ENCODE data around the gene C6orf118.

C6orf118 gene

DNA sequence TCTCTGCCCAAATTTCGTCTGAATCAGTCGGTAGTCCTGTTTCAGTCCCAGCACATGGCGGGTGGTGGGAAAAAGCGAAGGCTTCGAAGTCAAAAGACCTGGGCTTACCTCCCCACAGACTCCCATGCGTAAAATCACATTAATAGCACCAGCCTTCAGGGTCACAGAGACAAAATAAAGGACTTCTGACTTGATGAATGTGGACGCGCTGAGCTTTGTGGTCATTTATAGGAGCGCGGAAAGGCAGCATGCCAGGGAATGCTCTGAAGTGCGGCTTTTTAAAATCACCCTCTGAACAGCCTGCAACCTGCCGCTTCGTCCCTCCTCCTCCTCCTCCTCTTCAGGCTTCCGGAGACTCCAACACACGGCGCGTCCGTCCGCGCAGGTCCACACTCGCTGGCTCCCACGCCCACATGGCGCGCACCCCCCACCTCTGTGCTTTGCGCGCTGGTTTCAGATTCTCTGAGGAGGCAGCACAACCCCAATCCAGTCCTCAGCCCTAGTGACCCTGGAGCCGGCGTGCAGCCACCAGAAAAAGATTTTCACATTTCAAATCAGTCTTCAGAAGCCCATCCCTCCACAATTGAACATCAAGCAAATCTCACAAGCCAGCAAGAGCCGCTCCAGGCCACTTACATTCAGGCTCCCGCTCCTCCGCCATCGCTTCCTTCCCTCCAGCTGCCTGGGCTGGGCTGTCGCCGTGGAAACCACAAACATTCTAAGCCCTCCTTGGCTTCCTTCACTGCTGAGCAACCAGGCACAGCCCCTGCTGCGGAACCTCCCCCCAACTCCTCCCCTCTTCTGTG is at the start of gene C6orf118:
TSS of gene C6orf118 (minus strand) at position 680 of the 806 bp plus-strand sequence. CDS start at position 661, 19 bp downstream.
- no peak for DNase-seq

DNA sequence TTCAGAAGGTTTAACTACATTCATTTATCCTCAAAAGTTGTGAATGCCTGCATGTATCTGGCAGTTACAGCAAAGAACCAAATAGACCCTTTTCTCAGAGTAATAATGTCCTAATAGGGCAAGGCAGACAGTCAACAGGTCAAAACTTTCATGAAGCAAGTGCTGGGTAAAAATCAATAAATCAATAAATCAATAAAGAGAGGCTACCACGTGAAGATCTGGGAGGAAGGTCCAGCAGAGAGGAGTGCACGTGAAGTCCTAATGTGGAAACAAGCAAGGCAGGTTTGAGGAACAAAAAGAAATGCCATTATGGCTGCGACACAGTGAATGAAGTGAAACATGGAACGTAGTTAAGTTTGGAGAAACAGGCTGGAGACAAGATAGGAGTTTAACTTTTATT is 36.3 kb upstream of the C6orf118 start:
- DNase-seq = no peak

DNA sequence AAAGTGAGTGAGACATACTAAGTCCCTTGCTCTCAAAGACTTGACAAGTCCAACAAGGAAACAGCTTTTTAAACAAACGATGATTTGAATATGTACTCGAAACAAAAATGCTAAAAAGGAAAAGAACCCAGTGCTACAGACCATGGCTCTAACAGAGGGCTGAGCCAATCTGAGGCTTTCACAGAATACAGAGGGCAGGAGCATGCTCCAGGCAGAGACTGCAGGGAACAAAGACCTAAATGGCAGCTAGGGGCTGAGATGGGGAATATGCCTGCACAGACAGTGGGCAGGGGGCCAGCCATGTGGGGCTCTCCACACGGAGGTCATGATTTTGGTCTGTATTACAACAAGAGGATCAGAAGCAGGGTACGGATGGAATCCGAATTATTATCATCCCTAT is 31.1 kb upstream of the C6orf118 start:
- DNase-seq = no peak

DNA sequence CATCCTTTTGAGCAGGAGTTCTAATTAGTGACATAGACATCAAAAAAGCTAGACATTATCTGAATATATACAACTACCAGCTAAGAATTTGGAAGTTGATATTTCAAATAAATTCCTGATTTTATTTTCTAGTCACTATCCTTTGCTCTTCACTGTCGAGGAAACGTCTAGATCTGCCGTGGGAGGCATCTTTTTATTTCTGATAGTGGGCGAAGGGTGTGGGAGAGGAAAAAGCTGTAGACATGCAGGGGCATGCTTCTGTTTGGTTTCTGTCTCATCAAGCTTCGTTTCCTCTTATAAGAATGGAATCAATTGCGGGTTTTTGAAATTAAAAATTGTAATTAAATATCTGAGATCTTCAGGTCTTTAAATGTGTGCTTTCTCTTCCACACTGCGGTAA is 16.2 kb upstream of the C6orf118 start:
- DNase-seq = no peak

DNA sequence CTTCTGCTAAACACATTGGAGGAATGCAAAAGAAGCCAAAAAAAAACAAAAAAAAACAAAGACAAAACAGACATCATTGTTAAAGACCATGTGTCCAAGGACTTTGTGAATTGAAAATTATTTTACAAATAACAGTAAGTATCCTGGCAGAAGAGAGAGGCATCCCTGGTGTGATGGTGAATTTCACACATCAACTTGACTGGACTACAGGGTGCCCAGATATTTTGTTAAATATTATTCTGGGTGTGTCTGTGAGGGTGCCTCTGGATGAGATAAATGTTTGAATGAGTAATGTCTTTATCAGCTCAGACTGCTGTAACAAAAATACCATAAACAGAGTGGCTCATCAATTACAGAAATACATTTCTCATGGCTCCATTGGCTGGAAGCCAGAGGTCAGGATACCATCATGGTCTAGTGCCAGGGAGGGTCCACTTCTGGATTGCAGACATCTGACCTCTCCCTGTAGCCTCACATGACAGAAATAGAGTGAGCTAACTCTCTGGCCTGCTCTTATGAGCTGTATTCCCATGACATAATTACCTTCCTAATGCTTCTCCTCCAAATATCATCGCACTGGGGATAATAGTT is 12.2 kb upstream of the C6orf118 start:
- no peak for DNase-seq

DNA sequence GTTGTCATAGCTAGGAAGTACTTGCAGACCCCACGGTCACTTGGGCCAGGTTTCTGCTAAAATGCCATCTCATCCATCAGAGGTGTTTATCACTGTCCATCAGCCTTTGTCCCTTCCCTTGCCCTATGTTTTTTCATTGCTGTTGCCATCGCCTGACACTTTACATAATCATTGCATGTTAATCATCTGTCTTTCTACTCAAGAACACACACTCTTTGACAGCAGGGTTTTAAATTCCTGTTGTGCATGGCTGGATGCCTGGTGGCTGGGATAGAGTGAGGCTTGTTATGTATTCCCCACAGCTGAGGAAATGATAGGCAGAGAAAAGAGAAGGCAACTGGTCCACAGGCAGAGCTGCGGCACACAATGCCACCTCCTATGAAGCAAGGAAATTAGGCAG is 11.7 kb upstream of the C6orf118 start:
- no peak for DNase-seq

DNA sequence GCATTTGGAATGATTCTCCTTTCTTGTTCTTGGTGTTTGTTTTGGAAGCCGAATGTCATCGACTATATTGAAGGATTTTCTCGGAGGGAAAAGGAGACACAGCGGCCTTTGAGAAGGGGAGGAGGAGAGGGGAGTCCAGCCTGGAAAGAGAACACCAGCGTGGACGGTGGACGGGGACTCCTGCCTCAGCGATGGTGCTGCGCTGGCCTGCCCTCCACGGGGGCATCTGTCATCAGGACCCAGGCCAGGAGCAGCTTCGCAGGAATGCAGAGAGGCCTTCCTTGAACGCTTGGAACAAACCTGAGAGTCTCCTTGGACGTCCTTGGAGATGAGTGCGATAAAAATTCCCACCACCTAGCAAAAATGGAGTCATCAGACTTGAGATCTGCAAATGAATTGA is 8.3 kb upstream of the C6orf118 start:
- no peak for DNase-seq

DNA sequence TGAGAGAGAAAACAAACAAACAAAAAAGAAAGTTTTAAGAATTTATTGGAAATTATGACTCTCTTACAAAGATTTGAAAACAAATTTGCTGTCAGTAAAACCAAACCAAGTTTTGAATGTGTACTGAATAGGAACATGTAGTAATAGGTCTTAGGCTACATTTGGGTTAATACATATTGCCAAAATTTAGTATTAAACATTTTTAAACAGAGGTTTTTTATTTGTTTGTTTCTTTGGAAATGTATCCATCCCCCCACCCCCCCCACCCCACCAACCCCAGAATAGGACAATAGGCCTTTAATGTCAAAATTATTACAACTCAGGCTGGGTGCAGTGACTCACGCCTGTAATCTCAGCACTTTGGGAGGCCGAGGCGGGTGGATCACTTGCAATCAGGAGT is 2.5 kb downstream of the C6orf118 start:
- no peak for DNase-seq

DNA sequence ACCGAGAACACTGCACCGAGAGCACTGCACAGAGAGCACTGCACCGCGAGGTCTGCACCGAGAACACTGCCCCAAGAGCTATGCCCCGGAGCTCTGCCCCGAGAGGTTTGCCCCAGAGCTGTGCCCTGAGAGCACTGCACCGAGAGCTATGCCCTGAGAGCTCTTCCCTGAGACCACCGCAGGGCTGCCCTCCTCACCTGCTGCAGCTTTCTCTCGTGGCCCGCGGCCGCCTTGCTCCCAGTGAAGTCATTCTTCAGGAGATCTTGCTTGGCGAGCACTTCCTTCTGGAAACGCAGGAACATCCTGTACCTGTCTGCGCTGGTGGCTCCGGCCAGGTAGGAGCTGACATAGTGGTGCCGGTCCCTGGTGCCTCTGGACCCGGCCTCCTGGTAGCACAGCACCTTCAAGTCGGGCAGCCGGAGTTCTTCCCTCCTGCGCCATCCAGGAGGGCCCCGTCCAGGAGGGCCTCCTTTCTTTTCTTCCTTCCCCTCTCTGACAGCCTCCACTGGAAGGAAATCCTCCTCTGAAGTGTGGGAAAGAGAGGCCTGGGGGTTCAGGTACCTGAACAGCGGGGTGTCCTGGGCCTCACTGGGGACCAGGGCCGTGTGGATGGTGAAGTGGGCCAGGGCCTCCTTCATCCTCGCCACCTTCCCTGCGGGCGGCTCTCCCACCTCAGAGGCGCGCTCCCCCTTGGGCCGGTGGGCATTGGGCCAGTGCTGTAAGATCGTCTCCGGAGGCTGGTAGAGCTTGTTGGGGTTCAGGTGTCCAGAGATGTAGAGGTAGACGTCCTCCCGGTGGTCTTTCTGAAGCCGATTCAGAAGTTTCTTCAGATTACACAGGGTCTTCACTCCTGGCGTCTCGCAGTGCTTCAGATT is 7.8 kb downstream of the C6orf118 start:
- no peak for DNase-seq

DNA sequence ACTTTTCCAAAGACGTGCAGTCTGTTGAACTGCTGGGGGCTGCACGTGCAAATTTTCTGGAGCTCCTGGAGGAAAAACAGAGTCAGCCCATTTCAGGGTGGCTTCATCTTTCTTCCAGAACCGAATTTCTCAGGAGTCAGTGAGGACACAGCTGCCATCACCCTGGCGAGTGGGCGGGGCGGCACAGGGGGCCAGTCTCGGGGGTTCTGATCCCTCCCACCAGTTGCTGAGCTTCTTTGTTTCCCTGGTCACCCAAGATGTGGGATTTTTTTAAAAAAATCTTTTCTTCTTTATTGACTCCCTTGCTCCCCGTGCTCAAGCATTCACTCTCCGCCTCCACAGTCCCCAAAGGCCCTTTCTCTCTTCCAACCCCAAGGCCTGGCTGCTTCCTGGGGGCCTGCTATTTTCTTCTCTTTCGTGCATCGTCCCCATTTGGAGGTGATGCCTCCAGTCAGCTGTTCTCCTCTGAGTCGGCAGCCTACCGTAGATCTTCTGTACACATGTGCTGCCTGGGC is 8.9 kb downstream of the C6orf118 start:
- no peak for DNase-seq

DNA sequence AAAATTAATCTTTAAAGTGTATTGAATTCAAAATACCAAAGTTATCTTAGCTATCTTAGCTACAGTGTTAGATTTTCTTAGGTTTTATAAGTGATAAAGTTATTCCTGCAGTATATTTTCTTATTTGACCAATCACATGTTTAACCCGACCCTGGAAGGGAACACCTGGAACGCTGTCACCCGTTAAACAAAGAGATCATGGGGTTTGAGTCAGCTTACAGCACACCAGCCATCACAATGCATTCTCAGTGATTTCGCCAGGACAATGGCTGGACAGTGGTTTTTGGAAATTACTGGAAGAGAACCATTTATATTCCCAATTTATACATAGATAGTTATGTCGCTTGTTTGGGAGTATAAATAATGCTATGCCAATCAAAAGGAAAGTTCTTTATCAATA is 10.5 kb downstream of the C6orf118 start:
- DNase-seq = no peak

DNA sequence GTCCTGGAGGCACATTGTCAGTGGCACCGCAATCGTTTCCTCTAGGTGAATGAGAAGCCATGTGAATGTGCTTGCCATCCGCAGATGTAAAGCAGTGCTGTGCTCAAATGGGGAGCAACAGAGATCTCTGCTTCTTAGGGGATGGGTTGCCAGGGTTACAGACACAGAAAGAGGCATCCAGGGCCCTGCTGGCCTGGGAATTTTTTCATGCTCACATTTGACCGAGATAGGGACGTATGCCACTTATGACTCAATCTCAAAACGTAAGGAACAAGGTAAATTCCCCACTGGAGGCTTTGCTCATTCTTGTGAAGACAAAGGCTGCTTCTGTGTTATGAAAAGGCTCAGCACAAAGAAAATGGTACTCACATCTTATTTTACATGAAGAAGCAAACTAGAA is 11.0 kb downstream of the C6orf118 start:
- DNase-seq = no peak

DNA sequence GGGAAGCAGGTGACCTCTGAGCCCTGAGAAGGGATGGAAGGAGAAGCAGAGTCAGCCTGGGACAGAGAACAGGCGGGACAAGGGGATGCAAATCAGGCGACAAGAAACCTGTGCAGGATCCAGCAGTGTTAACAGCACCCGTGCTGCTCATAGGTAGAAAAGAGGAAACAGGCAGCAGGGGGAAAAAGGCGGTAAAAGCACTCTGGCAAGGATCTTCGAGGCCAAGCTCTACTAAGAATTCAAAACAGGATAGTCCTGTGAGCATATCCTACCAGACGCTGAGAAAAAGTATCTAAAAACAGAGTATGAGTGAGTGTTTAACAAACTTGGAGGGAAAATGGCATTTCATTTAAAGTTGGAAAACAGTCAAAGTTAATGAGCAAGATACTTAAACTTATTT is 16.7 kb downstream of the C6orf118 start:
- DNase-seq = no peak

DNA sequence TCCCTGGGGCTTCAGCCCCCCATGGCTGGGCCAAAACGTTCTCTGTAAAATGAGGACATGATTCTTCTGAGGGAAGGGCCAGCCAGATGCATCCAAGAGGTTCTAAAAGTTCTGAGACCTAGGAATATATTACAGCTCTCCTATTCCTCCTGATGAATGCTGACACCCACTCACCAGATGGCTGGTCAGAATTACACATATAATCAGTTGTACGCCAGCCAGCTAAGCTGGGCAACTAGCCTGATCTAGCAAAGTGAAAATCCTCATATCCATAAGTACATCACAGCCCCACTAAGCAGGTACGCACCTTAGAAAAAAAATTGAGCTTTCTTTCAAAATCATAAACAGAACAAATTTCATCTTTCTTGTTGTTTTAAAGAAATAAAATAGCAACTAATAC is 34.8 kb downstream of the C6orf118 start:
- DNase-seq = no peak

DNA sequence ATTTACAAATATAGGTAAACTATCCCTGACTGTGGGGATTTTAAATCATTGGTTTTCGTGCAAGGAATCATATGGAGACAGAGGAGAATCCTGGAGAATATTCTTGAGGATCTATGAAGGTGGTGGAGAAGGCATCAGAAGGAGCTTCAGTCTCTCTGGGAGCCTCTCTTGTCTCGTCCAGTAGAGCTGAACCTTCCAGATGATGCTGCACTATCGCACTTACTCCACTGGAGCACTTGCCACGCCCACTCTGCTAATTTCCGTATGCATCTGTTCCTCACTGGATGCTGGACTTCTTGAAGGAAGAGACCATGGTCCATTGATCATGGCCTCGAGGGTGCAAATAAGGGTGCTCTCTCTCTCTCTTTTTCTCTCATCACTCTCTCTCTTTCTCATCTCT is 36.8 kb downstream of the C6orf118 start:
- DNase-seq = no peak

DNA sequence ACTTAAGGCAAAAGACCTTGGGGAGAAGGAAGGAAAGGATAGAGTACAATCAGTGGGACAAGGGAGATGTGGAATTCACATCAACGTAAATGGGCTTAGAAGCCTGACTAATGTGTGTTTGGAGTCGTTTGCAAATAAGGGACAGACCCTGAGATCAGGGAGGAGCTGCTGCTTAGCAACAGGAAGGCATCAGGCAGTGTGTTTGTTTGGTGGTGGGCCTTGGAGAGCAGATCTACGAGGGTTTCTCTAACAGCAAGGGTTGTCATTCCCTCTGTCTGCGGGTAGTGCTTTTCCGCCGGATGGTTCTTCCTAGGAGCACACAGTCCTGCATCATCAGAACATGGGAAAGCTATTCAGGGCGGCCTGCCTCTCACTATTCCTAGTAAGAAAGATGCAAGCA is 40.4 kb downstream of the C6orf118 start:
- no peak for DNase-seq

DNA sequence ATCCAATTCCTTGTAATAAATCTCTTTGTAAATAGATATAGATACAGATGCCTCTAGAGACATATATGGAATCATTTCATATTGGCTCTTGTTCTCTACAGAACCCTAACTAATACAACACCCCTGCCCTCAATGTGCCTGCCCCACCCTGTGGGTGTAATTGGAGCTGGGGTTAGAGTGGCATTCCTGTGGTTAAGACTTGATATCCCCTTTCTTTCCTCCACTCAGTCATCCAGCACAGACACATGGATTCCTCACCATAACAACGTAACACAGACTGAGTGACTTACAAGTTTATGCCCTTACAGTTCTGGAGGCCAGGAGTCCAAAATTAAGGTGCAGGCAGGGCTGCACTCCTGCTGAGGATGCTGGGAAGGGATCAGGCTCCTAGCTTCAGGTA is 42.8 kb downstream of the C6orf118 start:
- DNase-seq = no peak

DNA sequence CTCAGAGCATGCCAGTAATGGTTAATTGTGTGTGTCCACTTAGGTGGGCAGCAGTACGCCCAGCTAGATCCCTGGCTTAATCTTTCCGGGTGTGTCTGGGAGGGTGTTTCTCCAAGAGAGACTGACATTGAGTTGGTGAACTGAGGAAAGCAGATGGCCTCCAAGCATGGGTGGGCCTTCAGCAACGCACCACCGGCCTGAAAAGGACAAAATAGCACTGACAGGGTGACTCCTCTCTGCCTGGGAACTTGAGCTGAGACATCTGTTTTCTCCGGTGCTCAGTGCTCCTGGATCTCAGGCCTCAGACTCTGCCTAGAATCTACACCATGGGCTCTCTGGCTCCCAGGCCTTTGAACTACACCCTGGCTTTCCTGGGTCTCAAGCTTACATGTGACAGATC is 43.2 kb downstream of the C6orf118 start:
- no peak for DNase-seq

DNA sequence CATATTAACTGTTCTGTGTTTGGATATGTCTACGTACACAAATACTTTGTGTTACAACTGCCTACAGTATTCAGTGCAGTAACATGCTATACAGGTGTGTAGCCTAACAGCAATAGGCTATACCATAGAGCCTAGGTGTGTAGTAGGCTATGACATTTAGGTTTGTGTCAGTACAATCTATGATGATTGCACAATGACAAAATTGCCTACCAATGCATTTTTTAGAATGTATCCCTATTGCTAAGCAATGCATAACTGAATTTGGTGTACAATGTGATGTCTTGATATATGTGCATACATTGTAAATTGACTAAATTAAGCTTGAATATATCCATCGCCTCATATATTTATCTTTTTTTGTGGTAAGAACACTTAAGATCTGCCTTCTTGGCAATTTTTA is 48.9 kb downstream of the C6orf118 start:
- no peak for DNase-seq

DNA sequence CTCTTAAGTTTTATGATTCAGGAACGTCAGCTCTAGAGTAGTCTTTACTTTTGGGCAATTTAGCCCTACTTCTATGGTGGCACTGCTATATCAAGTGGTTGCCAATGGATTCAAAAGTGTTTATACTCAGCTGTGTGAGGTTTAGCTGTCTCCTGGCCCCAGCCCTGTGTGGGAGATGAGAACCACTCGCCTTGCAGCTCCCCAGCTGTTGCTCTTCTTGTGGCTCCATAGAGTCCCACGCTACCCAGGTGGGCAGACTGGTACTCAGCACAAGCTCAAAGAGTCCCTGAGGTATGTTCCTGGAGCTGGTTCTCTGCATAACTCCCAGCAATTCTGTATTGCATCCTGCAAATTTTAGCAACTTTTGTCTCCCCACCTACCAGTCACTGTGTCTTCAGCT is 59.6 kb downstream of the C6orf118 start:
- no peak for DNase-seq

DNA sequence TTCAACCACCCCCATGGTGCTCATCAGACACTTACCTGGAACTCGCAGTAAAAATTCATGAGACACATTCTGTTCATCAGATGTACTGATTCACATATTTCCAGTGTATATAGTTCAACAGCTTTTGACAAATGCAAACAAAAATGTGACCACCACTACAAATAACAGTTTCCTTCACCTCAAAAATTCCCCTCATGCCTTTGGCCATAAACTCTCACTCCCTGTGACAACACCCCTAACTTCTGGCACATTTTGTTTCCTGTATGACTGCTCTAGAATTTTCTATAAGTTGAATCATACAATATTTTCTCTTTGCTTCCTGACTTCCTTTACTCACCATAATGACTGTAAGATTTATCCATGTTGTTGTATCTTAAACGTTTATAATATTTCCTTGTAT is 63.7 kb downstream of the C6orf118 start:
- DNase-seq = no peak

DNA sequence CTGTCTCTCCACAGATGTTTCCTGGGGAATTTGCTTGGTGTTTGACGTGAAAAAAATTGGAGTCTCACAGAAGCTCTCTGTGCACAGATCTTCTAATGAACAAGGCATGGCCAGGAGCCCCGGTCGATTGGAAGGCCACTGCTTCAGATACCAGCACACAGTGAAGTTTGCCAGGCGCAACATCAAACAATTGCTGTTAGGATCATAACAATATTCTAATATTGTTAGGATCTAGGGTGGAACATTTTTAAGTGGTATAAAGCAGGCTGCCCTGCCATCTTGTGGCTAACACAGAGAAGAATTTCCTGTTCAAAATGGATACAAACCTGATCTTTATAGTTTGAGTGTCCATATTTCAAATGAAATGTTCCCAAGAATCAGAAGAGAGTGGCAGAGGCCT is 64.1 kb downstream of the C6orf118 start:
- no peak for DNase-seq

DNA sequence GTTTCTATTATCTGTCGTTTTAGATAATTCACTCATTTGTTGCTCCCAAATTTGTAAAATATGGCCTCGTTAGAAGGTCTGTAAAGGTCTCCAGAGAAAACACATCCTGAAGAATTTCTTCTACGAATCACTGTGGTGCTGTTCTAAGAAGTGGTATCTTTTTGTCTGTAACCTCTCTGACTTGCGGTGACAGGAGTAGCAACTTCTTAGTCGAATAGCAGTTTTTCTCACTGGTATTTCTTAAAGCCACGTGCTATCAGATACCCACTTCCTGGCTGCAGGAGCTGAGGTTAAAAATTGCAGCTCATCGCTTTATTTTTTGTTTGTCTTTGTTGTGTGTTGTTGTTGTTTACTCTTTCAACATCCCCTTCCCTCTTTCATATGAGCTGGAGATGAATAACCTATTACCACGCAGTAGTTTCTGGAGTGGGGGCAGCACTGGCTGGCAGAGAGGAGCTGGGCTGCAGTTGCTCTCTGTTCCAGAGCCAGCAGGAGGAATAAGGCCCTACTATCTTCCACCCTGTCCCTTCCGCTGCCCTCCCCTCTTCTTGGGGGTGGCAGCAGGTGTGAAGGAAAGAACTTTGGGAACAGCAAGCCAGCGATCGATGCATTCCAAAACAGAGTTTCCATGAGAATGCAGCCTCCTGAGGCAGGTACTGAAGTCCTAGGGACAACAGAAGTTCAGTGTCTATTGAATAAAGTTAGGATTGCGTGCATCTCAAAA is 64.7 kb downstream of the C6orf118 start:
- no peak for DNase-seq
